T-helper 1 cell treated with Interleukin-12 subunit alpha and Interleukin-12 subunit beta and Interleukin-4 antibody, amounts not matched to agents 30 μg/mL and 1 μg/mL, for 36 hours (primary cell): ENCODE data around the gene TRAPPC10.

Source experiments
- H3K27ac Mint-ChIP-seq: one replicate; pipeline ENCODE4 v1.8.0; 2021; ENCODE audit warnings: mild to moderate bottlenecking, mixed read lengths
- H3K27me3 Mint-ChIP-seq: one replicate; pipeline ENCODE4 v1.8.0; 2021; ENCODE audit warnings: low read depth, mixed read lengths
- H3K36me3 Mint-ChIP-seq: one replicate; pipeline ENCODE4 v1.8.0; 2021; ENCODE audit warnings: low read depth, mixed read lengths
- H3K4me1 Mint-ChIP-seq: one replicate; pipeline ENCODE4 v1.8.0; 2021; ENCODE audit warnings: low read depth, mixed read lengths
- H3K4me3 Mint-ChIP-seq: one replicate; pipeline ENCODE4 v1.8.0; 2021; ENCODE audit warnings: mild to moderate bottlenecking, moderate library complexity, mixed read lengths
- H3K9me3 Mint-ChIP-seq: one replicate; pipeline ENCODE4 v1.8.0; 2021; ENCODE audit warnings: mixed read lengths

TRAPPC10 gene

DNA sequence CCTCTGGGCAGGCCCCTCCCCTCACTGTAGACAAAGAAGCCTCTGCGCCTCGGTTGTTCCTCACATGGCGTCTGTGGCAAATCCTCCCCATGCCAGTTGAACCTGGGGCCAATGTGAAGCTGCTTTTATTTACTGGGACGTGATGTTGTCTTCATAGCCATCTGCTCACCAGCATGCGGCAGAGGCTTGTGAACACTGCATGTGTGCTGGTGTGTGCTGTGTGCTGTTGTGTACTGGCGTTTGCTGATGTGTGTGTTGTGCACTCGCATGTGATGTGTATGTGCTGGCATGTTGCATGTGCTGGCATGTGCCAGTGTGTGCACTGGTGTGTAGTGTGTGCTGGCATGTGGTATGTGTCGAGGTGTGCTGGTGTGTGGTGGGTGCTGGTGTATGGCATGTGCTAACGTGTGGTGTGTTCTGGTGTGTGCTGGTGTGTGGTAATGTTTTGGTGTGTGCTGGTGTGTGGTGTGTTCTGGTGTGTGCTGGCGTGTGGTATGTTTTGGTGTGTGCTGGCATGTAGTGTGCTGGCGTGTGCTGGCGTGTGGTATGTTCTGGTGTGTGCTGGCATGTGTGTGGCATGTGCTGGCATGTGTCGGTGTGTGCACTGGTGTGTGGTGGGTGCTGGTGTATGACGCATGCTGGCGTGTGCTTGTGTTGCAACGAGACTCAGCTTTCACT is 37.2 kb upstream of the TRAPPC10 start:
- Mint-ChIP-seq H3K4me1 (peaks cover 13% of the 10 kb centered on the region), H3K9me3 (no peaks in the 10 kb centered on the region), H3K27ac (peak overlapping the region; percentile 10), H3K27me3 (no peaks in the 10 kb centered on the region), H3K36me3 (peaks cover 13% of the 10 kb centered on the region), H3K4me3 (no peak overlapping the region)

DNA sequence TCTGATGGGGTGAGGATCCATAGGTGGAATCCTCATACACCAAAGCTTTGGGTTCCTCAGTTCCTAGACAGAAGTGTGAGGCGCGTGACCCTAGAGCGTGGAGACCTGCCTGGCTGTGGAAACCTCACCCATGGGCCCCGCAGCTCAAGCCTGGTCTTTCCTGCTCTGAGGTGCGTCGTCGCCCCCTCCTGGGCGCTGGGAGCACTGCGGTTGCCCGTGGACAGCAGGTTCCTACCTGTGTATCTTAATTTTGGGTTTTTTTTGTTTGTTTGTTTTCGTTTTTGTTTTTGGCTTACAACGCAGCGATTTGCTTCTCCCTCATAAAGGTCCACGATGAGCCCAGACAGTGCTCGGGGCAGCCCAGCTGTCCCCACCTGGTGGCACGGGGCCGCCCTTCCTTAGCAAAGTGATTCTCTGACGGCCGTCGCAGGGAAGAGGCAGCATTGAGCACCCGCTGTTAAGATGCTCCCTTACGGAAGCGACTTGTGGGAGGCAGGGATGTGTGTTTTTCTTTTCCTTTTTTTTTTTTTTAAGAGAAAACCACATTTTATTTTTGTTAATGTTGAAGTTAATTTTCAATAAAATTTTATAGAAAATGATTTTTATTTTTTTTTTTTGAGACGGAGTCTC is 36.5 kb upstream of the TRAPPC10 start:
- peaks cover 13% of the 10 kb centered on the region for H3K36me3 Mint-ChIP-seq
- no peaks in the 10 kb centered on the region for H3K9me3 Mint-ChIP-seq
- no peaks in the 10 kb centered on the region for H3K27me3 Mint-ChIP-seq
- H3K27ac Mint-ChIP-seq = peak overlapping the region; percentile 45
- no peak overlapping the region for H3K4me3 Mint-ChIP-seq
- H3K4me1 Mint-ChIP-seq = peaks cover 13% of the 10 kb centered on the region

DNA sequence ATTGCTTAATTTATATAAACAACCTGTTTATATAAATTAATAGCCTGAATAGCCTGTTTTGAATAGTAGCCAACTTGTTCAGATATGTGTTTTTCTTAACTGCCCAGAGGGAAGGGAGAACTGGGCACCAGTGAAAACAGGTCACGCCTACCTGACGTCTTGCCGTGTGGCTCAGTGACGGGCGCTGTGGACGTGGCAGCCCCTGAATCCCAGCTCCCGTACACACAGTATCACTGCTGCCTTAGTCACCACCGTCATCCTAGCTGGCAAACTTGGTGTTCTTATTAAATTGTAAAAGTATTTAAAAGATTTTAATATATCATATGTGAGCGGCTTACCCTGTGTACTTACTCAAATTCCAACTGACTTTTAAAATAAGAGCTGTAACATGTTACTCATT is 35.4 kb upstream of the TRAPPC10 start:
- Mint-ChIP-seq H3K9me3 (no peaks in the 10 kb centered on the region), H3K27ac (no peak overlapping the region), H3K27me3 (no peaks in the 10 kb centered on the region), H3K4me3 (no peak overlapping the region), H3K36me3 (peaks cover 14% of the 10 kb centered on the region), H3K4me1 (peaks cover 13% of the 10 kb centered on the region)

DNA sequence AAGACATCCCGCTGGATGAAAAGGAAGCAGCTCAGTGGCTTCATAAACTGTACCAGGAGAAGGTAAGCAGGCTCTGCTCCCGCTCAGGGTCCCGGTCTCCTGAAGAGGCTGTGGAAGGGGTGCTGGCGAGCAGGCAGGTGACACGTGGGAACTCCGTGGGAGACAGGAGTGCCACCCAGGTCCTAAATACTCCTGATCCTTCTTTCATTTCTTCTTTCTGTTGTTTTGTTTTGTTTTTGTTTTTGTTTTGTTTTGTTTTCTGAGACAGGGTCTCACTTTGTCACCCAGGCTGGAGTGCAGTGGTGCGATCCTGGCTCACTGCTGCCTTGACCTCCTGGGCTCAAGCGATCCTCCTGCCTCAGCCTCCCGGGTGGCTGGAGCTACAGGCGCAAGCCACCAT is 34.0 kb upstream of the TRAPPC10 start:
- H3K4me3 Mint-ChIP-seq = no peak overlapping the region
- no peak overlapping the region for H3K27ac Mint-ChIP-seq
- H3K9me3 Mint-ChIP-seq = no peaks in the 10 kb centered on the region
- peaks cover 15% of the 10 kb centered on the region for H3K4me1 Mint-ChIP-seq
- peaks cover 16% of the 10 kb centered on the region for H3K36me3 Mint-ChIP-seq
- no peaks in the 10 kb centered on the region for H3K27me3 Mint-ChIP-seq

DNA sequence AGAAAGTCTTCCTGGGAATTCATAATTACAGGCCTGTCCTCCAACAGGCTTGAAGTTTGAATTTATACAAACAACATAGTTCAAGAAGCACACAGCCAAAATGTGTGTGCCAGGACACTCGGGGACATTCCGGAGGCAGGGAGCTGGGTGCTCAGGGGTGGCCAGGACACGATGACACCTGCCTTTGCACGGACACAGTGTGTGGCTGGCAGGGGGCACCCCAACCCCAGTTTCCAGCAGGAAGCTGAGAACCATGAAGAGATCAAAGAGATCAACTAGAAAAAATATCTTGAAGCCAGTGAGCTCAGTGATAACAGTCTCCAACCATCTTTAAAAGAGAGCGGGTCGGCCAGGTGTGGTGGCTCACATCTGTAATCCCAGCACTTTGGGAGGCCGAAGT is 32.5 kb upstream of the TRAPPC10 start:
- H3K4me3 Mint-ChIP-seq = no peak overlapping the region
- H3K27ac Mint-ChIP-seq = no peak overlapping the region
- H3K9me3 Mint-ChIP-seq = no peaks in the 10 kb centered on the region
- H3K27me3 Mint-ChIP-seq = no peaks in the 10 kb centered on the region
- peaks cover 11% of the 10 kb centered on the region for H3K4me1 Mint-ChIP-seq
- peaks cover 20% of the 10 kb centered on the region for H3K36me3 Mint-ChIP-seq

DNA sequence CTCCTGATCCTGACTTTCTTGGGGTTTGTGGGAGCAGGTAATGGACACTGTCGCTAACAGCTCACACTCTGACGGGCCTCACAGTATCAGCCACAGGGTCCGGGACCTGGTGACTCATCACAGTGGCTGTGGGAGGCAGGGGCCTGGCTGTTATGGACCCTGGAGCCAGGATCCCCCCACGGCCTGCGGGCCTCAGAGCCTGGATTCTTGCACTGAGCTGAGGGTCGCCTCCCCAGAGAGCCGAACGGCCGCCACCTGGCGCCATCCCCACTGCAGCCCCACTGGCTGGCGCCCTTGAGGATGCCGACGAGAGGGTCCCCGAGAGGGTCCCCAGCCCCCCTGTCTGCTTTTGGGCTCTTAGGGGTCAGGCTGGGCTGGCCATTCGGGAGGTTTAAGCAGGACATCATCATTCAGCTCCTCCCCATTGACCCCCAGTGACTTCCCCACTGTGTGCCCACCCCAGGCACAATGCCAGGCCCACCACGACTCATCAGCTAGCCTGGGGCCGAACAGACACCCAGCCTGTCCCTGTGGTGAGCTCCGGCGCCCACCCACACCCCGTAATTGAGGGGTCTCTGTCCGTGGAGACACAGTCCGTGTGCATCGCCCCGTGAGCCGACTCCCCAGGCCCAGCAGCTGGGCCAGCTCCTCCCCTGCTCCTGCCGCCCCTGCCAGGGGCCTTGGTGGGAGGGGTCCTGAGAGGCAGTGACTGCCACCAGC is 30.8 kb upstream of the TRAPPC10 start:
- no peak overlapping the region for H3K4me3 Mint-ChIP-seq
- H3K36me3 Mint-ChIP-seq = peaks cover 15% of the 10 kb centered on the region
- H3K4me1 Mint-ChIP-seq = peaks cover 12% of the 10 kb centered on the region
- no peaks in the 10 kb centered on the region for H3K27me3 Mint-ChIP-seq
- H3K9me3 Mint-ChIP-seq = no peaks in the 10 kb centered on the region
- no peak overlapping the region for H3K27ac Mint-ChIP-seq

DNA sequence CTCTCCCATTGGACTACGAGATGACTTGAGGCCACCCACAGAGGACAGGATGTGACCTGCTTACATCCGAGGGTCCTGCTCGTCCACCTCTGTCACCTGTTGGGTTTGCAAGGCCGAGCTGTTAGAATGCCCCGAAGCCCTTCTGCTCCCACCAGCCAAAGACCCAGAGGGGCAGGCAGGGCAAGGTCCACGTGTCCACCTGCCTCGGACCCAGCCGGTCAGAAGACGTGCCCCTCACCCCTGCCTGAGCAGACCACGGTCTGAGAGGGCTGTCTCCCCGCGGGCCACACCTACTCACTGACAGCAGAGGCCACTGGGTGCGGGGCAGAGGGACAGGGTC is 30.3 kb upstream of the TRAPPC10 start:
- Mint-ChIP-seq H3K4me1 (peaks cover 12% of the 10 kb centered on the region), H3K27me3 (no peaks in the 10 kb centered on the region), H3K27ac (no peak overlapping the region), H3K4me3 (no peak overlapping the region), H3K36me3 (peaks cover 15% of the 10 kb centered on the region), H3K9me3 (no peaks in the 10 kb centered on the region)

DNA sequence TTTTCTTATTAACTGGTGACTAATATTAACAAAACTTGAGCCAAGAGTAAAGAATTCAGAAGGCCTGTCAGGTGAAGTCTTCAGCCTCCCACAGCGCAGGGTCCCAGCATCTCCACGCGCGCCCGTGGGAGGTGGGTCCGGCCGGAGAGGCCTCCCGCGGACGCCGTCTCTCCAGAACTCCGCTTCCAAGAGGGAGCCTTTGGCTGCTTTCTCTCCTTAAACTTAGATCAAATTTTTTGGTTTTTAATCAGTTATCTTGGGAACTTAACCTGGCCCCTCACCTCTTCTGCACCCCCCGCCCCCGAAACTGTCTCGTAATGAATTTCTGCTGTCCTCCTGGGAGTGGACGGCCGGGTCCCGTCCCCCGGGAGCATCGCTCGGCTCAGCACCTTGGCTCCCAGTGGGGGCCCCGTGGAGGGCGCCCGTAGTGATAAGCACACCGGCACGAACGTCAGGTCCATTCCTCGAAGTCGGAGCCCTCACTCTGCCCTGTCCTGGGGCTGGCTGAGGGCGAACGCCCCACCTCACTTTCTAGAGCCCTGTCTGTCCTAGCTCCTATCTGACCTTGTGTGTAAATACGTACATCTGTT is 29.5 kb upstream of the TRAPPC10 start:
- Mint-ChIP-seq H3K4me3 (no peak overlapping the region), H3K4me1 (peaks cover 12% of the 10 kb centered on the region), H3K9me3 (no peaks in the 10 kb centered on the region), H3K36me3 (peaks cover 15% of the 10 kb centered on the region), H3K27me3 (no peaks in the 10 kb centered on the region), H3K27ac (no peak overlapping the region)

DNA sequence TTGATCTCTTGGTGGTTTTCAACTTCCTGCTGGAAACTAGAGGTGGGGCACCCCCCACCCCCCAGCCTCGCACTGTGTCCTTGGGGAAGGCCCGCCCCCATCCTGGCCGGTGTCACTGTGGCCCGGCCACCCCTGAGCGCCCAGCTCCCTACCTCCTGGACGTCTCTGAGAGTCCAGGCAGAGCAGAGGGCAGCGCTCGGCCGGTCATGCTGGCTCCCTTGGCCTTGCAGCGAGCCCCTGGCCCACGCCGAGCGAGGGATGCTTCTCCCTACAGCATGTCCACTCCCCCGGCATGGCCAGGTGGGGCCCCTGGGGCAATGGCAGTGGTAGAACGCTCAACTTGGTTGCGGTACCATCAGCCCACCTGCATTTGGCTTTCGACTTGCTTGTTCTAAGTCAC is 28.7 kb upstream of the TRAPPC10 start:
- Mint-ChIP-seq H3K36me3 (peaks cover 11% of the 10 kb centered on the region), H3K27me3 (no peaks in the 10 kb centered on the region), H3K9me3 (no peaks in the 10 kb centered on the region), H3K4me1 (peaks cover 12% of the 10 kb centered on the region), H3K27ac (no peak overlapping the region), H3K4me3 (no peak overlapping the region)

DNA sequence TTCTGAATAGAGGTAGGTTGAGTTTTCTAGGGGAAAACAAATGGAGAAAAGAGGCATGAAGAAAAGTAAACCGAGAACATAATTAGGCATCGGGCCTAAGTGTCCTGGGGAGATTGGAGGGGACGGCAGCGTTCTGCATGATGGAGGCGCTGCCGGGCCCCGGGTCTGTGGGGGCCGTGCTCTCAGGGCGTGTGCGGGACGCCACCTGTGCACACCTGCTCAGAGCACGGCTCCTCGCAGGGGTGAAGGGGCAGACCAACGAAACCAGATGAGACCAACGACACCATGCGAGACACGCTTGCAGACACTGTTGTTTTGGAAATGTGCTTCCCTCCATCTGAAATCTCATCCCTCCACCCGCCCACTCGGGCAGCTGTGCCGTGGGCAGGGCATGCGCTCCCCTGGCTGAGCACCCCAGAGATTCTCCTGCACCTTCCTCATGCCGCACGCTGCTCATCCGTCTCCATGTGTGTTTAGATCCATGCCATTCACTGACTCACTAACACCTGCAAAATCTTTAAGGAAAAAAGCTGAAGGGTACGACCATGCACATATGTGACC is 28.2 kb upstream of the TRAPPC10 start:
- peaks cover 11% of the 10 kb centered on the region for H3K36me3 Mint-ChIP-seq
- no peaks in the 10 kb centered on the region for H3K27me3 Mint-ChIP-seq
- no peak overlapping the region for H3K27ac Mint-ChIP-seq
- no peaks in the 10 kb centered on the region for H3K9me3 Mint-ChIP-seq
- peaks cover 12% of the 10 kb centered on the region for H3K4me1 Mint-ChIP-seq
- no peak overlapping the region for H3K4me3 Mint-ChIP-seq

DNA sequence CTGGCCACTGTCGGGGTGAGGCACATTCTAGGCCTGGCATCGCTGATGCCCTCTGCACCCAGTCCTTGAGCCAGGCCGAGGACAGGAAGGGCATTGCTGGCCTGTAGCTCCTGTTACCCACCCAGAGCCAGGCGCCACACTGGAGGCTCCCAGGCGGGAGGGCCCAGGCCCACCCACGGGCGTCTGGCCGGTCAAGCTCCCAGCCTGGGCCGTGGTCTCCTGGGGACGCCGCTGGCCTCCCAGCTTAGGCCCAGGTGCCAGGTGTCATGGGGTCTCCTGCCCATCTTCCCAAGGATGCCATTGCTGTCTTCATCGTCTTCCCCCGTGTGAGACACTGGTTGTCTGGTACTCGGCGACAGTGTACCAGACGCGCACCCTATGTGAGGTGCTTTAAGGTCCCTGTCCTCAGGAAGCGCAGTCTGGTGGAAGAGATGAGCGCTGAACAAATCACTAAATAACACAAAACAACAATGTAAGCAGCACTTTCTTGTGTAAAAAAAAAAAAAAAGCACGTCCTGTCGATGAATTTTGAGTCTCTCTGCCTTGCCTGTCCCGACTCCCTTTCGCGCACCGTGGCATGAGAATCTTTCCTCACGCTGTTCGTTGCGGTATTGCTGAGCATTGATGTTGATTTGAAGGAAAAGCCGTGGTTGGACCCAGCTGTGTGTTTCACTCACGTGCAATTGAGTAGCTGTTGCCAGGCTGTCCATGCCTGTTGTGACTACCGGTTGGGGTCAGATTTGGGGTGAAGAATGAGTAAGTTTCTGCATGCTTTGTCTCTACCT is 27.0 kb upstream of the TRAPPC10 start:
- no peak overlapping the region for H3K27ac Mint-ChIP-seq

DNA sequence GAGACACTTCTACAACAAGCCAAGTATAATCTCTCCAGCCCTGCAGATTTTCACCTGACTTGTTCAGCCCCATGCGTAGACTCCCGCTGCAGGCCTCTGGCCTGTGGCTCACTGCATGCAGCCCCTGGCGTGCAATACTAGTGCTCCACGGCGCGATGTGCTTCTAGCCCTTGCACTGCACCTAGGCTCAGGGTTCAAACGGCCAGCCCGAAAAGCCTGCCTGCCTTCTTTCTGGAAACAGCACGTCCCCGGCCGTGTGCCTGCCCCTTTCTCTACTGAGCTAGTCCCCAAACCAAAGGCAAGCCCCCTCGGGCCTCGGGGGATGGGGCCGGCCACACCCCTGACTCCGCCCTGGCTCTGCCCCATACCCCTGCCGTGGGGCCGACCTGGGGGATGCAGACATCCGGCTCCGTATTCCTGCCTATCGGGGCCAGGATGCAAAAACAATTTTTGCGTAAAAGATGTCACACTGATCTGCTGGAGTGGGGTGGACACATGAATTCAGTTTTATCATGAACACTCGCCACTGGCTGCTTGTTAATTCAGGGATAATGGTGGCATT is 26.3 kb upstream of the TRAPPC10 start:
- H3K4me1 Mint-ChIP-seq = peaks cover 12% of the 10 kb centered on the region
- H3K36me3 Mint-ChIP-seq = peaks cover 10% of the 10 kb centered on the region
- no peaks in the 10 kb centered on the region for H3K9me3 Mint-ChIP-seq
- H3K4me3 Mint-ChIP-seq = no peak overlapping the region
- no peaks in the 10 kb centered on the region for H3K27me3 Mint-ChIP-seq
- no peak overlapping the region for H3K27ac Mint-ChIP-seq

More for the DNA sequence above, 27.0 kb upstream of the TRAPPC10 start:
- Mint-ChIP-seq H3K4me1 (peaks cover 12% of the 10 kb centered on the region), H3K27me3 (no peaks in the 10 kb centered on the region), H3K9me3 (no peaks in the 10 kb centered on the region), H3K4me3 (no peak overlapping the region), H3K36me3 (peaks cover 11% of the 10 kb centered on the region)

DNA sequence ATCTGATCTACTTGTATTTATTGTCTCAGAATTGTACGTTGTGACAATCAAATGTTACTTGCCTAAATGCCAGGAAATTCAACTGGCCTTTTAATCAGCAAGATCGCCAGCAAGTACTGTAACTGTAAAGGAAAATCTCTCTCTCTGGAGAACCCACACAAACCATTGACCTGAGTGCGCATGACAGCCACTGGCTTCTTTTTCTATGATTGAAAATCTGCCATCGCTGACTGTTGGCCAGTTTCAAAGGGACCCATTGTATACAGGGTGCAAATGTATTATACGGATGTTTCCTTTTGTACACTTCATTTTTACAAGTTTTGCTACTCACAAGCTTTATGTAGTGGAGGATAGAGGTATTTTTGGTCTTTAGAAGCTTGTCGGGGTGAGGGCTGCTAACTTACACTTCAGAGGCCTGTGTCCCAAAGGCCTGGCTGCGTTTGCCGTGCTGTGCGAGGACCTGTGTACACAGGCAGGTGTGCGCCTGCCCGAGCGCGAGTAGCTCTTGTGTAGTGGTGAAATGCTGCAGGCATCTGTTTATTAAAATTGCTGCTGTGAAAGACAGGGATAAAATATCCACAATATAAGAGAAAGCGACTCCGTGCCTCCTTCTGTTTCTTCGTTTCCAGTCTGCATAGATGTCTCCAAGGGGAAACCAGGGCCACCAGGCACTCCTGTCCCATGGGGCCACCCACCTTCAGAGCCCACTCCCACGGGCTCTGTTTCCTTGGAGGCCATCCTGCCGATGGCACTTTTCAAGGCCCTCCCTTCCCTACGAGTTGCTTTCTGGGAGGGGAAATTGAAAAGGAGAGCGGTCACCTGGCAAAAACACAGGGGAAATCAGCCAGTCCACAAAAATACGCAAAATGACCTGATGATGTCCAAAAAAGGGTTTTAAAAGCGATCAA is 25.3 kb upstream of the TRAPPC10 start:
- no peak overlapping the region for H3K4me3 Mint-ChIP-seq
- peaks cover 12% of the 10 kb centered on the region for H3K4me1 Mint-ChIP-seq
- H3K27ac Mint-ChIP-seq = no peak overlapping the region
- H3K9me3 Mint-ChIP-seq = no peaks in the 10 kb centered on the region
- H3K36me3 Mint-ChIP-seq = peaks cover 8% of the 10 kb centered on the region
- no peaks in the 10 kb centered on the region for H3K27me3 Mint-ChIP-seq
